Measurements from ENCODE around the gene UBE2V1. TPM values are rescaled to one million over a fixed set of nuclear protein-coding genes. Genes with fewer than 3 reads are reported as not detected.

The UBE2V1 gene
- total and polyA plus RNA-seq, 2 of the 13 experiments (the other 11 are each of a cell fraction or from before 2014, with no cell fraction given), result 81.3 to 132 TPM

DNA sequence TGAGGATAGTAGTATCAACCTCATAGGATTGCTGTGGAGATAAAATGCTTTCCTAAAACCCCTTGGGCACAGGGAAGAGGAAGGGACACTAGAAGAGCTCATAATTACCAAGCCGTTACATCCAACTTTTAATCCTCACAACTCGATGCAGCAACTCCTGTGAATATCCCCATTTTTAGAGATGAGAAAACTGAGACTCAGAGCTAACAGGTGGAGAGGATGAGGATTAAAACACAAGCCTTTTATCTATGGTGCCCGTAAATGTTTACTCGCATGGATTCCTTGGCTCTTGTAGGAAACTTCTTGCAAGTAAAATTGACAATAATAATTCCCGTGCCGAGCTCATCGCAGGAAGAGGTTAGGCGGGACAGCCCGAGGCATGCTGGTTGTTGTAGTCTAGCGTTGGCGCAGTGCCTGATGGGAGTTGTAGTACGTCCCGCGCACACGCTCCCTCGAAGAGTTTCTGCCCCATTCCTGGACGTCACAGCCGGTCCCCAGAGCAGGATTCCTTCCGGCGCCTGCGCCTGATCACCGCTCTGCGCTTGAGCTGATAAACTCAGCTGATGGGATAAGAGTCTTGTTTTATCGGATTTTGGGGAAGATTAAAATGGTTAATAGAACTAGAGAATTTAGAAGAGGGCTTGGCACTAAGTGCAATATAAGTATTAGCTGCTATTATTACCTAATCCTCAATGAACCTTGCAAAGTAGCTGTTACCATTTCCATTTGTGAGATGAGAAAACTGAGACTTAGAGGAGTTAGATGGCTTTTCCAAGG, 2.8 kb upstream of the UBE2V1 start (continued):
- TF ChIP-seq, protein P1, sequence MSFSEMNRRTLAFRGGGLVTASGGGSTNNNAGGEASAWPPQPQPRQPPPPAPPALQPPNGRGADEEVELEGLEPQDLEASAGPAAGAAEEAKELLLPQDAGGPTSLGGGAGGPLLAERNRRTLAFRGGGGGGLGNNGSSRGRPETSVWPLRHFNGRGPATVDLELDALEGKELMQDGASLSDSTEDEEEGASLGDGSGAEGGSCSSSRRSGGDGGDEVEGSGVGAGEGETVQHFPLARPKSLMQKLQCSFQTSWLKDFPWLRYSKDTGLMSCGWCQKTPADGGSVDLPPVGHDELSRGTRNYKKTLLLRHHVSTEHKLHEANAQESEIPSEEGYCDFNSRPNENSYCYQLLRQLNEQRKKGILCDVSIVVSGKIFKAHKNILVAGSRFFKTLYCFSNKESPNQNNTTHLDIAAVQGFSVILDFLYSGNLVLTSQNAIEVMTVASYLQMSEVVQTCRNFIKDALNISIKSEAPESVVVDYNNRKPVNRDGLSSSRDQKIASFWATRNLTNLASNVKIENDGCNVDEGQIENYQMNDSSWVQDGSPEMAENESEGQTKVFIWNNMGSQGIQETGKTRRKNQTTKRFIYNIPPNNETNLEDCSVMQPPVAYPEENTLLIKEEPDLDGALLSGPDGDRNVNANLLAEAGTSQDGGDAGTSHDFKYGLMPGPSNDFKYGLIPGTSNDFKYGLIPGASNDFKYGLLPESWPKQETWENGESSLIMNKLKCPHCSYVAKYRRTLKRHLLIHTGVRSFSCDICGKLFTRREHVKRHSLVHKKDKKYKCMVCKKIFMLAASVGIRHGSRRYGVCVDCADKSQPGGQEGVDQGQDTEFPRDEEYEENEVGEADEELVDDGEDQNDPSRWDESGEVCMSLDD (CRISPR knock-in tag; IDR thresholded peaks at IDR 0.05; ENCODE audit: borderline replicate concordance), result peak; percentile 64; the same call in 1 of the 2 replicates
- TF ChIP-seq ARID2 (CRISPR knock-in tag; IDR thresholded peaks at IDR 0.05; ENCODE audit: borderline replicate concordance) (0 out of 2 replicates have a peak, but pooled peaks have one; percentile 49), ZNF431 (CRISPR knock-in tag; IDR thresholded peaks at IDR 0.05; ENCODE audit: borderline replicate concordance, low read depth) (no peak; the same call in 1 of the 2 replicates), FOXO1 (CRISPR knock-in tag; IDR thresholded peaks at IDR 0.05) (peak; percentile 82), PLRG1 (conservative IDR thresholded peaks at IDR 0.05) (no peak), GZF1 (CRISPR knock-in tag; IDR thresholded peaks at IDR 0.05) (peak; percentile 87; the same call in 1 of the 2 replicates), POLR2AphosphoS5 (IDR thresholded peaks at IDR 0.05; ENCODE audit: low read depth, low read length) (peak; percentile 98), AKAP8 (CRISPR knock-in tag; IDR thresholded peaks at IDR 0.05) (0 out of 2 replicates have a peak, but pooled peaks have one; percentile 72), FOSL1 (CRISPR knock-in tag; IDR thresholded peaks at IDR 0.05; ENCODE audit: borderline replicate concordance) (no peak), ARNTL (CRISPR knock-in tag; IDR thresholded peaks at IDR 0.05) (peak; percentile 70), ZNF672 (CRISPR knock-in tag; IDR thresholded peaks at IDR 0.05) (no peak), CHD2 (IDR thresholded peaks at IDR 0.05; ENCODE audit: low read depth, low read length) (peak; percentile 74), MIER3 (CRISPR knock-in tag; IDR thresholded peaks at IDR 0.05; ENCODE audit: borderline replicate concordance) (peak; percentile 56; the same call in 1 of the 2 replicates), ZSCAN21 (CRISPR knock-in tag; IDR thresholded peaks at IDR 0.05; ENCODE audit: borderline replicate concordance) (peak; percentile 88), CBFB (CRISPR knock-in tag; IDR thresholded peaks at IDR 0.05) (no peak), ISX (CRISPR knock-in tag; conservative IDR thresholded peaks at IDR 0.05) (no peak), ZNF20 (CRISPR knock-in tag; IDR thresholded peaks at IDR 0.05) (no peak)
- TF ChIP-seq, protein P2, sequence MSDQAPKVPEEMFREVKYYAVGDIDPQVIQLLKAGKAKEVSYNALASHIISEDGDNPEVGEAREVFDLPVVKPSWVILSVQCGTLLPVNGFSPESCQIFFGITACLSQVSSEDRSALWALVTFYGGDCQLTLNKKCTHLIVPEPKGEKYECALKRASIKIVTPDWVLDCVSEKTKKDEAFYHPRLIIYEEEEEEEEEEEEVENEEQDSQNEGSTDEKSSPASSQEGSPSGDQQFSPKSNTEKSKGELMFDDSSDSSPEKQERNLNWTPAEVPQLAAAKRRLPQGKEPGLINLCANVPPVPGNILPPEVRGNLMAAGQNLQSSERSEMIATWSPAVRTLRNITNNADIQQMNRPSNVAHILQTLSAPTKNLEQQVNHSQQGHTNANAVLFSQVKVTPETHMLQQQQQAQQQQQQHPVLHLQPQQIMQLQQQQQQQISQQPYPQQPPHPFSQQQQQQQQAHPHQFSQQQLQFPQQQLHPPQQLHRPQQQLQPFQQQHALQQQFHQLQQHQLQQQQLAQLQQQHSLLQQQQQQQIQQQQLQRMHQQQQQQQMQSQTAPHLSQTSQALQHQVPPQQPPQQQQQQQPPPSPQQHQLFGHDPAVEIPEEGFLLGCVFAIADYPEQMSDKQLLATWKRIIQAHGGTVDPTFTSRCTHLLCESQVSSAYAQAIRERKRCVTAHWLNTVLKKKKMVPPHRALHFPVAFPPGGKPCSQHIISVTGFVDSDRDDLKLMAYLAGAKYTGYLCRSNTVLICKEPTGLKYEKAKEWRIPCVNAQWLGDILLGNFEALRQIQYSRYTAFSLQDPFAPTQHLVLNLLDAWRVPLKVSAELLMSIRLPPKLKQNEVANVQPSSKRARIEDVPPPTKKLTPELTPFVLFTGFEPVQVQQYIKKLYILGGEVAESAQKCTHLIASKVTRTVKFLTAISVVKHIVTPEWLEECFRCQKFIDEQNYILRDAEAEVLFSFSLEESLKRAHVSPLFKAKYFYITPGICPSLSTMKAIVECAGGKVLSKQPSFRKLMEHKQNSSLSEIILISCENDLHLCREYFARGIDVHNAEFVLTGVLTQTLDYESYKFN (CRISPR knock-in tag; conservative IDR thresholded peaks at IDR 0.05), result 0 out of 2 replicates have a peak, but pooled peaks have one; percentile 39
- TF ChIP-seq, protein P3, sequence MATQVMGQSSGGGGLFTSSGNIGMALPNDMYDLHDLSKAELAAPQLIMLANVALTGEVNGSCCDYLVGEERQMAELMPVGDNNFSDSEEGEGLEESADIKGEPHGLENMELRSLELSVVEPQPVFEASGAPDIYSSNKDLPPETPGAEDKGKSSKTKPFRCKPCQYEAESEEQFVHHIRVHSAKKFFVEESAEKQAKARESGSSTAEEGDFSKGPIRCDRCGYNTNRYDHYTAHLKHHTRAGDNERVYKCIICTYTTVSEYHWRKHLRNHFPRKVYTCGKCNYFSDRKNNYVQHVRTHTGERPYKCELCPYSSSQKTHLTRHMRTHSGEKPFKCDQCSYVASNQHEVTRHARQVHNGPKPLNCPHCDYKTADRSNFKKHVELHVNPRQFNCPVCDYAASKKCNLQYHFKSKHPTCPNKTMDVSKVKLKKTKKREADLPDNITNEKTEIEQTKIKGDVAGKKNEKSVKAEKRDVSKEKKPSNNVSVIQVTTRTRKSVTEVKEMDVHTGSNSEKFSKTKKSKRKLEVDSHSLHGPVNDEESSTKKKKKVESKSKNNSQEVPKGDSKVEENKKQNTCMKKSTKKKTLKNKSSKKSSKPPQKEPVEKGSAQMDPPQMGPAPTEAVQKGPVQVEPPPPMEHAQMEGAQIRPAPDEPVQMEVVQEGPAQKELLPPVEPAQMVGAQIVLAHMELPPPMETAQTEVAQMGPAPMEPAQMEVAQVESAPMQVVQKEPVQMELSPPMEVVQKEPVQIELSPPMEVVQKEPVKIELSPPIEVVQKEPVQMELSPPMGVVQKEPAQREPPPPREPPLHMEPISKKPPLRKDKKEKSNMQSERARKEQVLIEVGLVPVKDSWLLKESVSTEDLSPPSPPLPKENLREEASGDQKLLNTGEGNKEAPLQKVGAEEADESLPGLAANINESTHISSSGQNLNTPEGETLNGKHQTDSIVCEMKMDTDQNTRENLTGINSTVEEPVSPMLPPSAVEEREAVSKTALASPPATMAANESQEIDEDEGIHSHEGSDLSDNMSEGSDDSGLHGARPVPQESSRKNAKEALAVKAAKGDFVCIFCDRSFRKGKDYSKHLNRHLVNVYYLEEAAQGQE (IDR thresholded peaks at IDR 0.05; ENCODE audit: borderline replicate concordance in 1 of 2, low read depth in 1 of 2, low read length in 2 of 2), result no peak
